Fibroblast of skin of left biceps (primary cell): ENCODE measurements around the gene ILK.

Experiments used
- DNase-seq, 2 experiments: peaks; one replicate each; pipeline ENCODE4 v3.0.0-alpha.2; 2013; ENCODE audit warnings: low read depth in 2 of 2

ILK gene

GRCh38 chr11:6606471-6607189 lies 3.1 kb downstream of the ILK start:
- peak; percentile 82 for DNase-seq

GRCh38 chr11:6607190-6607795 lies 3.7 kb downstream of the ILK start:
- DNase-seq, result peak in 1 of 2 experiments; percentile 22

- DNase-seq, result no peak
Measured at GRCh38 chr11:6608011-6608410, 4.4 kb downstream of the ILK start.

- no peak for DNase-seq
Measured at GRCh38 chr11:6608726-6609501, 5.3 kb downstream of the ILK start.

- DNase-seq, result no peak
Measured at GRCh38 chr11:6609502-6610015, 6.0 kb downstream of the ILK start.

GRCh38 chr11:6610591-6610990 lies 7.0 kb downstream of the ILK start:
- no peak for DNase-seq

- DNase-seq, result no peak
Measured at GRCh38 chr11:6611092-6611962, 7.8 kb downstream of the ILK start.

GRCh38 chr11:6611963-6612212 lies 8.3 kb downstream of the ILK start:
- no peak for DNase-seq

- DNase-seq, result peak; percentile 89
Measured at GRCh38 chr11:6612213-6613041, 8.9 kb downstream of the ILK start, which contains the start of gene TAF10. TAF10 (minus strand) TSS chr11:6612216; CDS start chr11:6612189, 27 bp downstream.

- DNase-seq, result no peak
Measured at GRCh38 chr11:6613496-6613895, 9.9 kb downstream of the ILK start.

GRCh38 chr11:6614446-6614845 lies 10.9 kb downstream of the ILK start:
- no peak for DNase-seq

- DNase-seq, result no peak
Measured at GRCh38 chr11:6615046-6615445, 11.5 kb downstream of the ILK start.

- DNase-seq, result no peak
Measured at GRCh38 chr11:6615882-6616585, 12.5 kb downstream of the ILK start.

GRCh38 chr11:6616596-6617250 lies 13.1 kb downstream of the ILK start:
- DNase-seq, result no peak

GRCh38 chr11:6617315-6617781 lies 13.8 kb downstream of the ILK start:
- DNase-seq, result no peak

- no peak for DNase-seq
Measured at GRCh38 chr11:6618117-6619003, 14.8 kb downstream of the ILK start.

GRCh38 chr11:6619004-6619745 lies 15.6 kb downstream of the ILK start, which contains the start of gene TPP1:
TPP1 (minus strand) TSS chr11:6619422; CDS start chr11:6619400, 22 bp downstream.
- peak; percentile 80 to 85 for DNase-seq

GRCh38 chr11:6620636-6621035 lies 17.1 kb downstream of the ILK start:
- DNase-seq, result no peak
